ENCODE data around the gene JAZF1. TPM values are rescaled to one million over a fixed set of nuclear protein-coding genes. Genes with fewer than 3 reads are reported as not detected.
"Not testable (repeated sequence)": the region's sequence is repeated elsewhere in the genome, so short reads cannot be mapped to it uniquely, and the experiment has no call there.

Gene JAZF1
- polyA plus RNA-seq, 3 donors = 2.6 to 25.1 (median 8.3) TPM

GRCh38 chr7:27925573-27926201, 254.9 kb downstream of the JAZF1 start:
- H3K27ac ChIP-seq (ENCODE audit: low read depth, low read length) = no peak overlapping the region
- WGBS, 3 donors = 90 to 94% (median 93%) methylated on average over 6 of the region's 6 CpGs

- WGBS, 3 donors = 71 to 74% (median 72%) methylated on average over 4 of the region's 4 CpGs
- no peak overlapping the region for H3K27ac ChIP-seq (ENCODE audit: low read depth, low read length)
Measured at GRCh38 chr7:27923642-27923980, 257.0 kb downstream of the JAZF1 start.

GRCh38 chr7:27922907-27923641, 257.5 kb downstream of the JAZF1 start:
- H3K27ac ChIP-seq (ENCODE audit: low read depth, low read length) = no peak overlapping the region
- WGBS, 3 donors = 61 to 77% (median 68%) methylated on average over 14 of the region's 14 CpGs

- 95 to 97% (median 96%) methylated on average over 8 of the region's 8 CpGs for WGBS, 3 donors
- H3K27ac ChIP-seq (ENCODE audit: low read depth, low read length) = not testable (repeated sequence)
Measured at GRCh38 chr7:27922389-27922788, 258.2 kb downstream of the JAZF1 start.

- no peak overlapping the region for H3K27ac ChIP-seq (ENCODE audit: low read depth, low read length)
- 44 to 56% (median 54%) methylated on average over 7 of the region's 7 CpGs for WGBS, 3 donors
Measured at GRCh38 chr7:27921081-27921836, 259.3 kb downstream of the JAZF1 start.

- no peak overlapping the region for H3K27ac ChIP-seq (ENCODE audit: low read depth, low read length)
- WGBS, 3 donors = 64 to 84% (median 83%) methylated on average over 8 of the region's 8 CpGs
Measured at GRCh38 chr7:27920281-27920946, 260.2 kb downstream of the JAZF1 start.

GRCh38 chr7:27918503-27918902, 262.1 kb downstream of the JAZF1 start:
- WGBS, 3 donors = 83 to 97% (median 97%) methylated on average over 1 of the region's 1 CpG
- no peak overlapping the region for H3K27ac ChIP-seq (ENCODE audit: low read depth, low read length)

- no peak overlapping the region for H3K27ac ChIP-seq (ENCODE audit: low read depth, low read length)
- 77 to 78% (median 77%) methylated on average over 5 of the region's 5 CpGs for WGBS, 3 donors
Measured at GRCh38 chr7:27917774-27918314, 262.8 kb downstream of the JAZF1 start.

- H3K27ac ChIP-seq (ENCODE audit: low read depth, low read length) = no peak overlapping the region
- WGBS, 3 donors = 97 to 98% (median 98%) methylated on average over 2 of the region's 2 CpGs
Measured at GRCh38 chr7:27917119-27917518, 263.5 kb downstream of the JAZF1 start.

GRCh38 chr7:27916372-27916771, 264.2 kb downstream of the JAZF1 start:
- no peak overlapping the region for H3K27ac ChIP-seq (ENCODE audit: low read depth, low read length)
- WGBS, 3 donors = 97 to 100% (median 97%) methylated on average over 1 of the region's 1 CpG

- no peak overlapping the region for H3K27ac ChIP-seq (ENCODE audit: low read depth, low read length)
- WGBS, 3 donors = 92 to 97% (median 94%) methylated on average over 3 of the region's 3 CpGs
Measured at GRCh38 chr7:27914409-27914808, 266.2 kb downstream of the JAZF1 start.

- WGBS, 3 donors = 75 to 95% (median 89%) methylated on average over 7 of the region's 7 CpGs
- H3K27ac ChIP-seq (ENCODE audit: low read depth, low read length) = no peak overlapping the region
Measured at GRCh38 chr7:27912751-27913150, 267.8 kb downstream of the JAZF1 start.

GRCh38 chr7:27911920-27912319, 268.7 kb downstream of the JAZF1 start:
- no peak overlapping the region for H3K27ac ChIP-seq (ENCODE audit: low read depth, low read length)
- 89 to 94% (median 94%) methylated on average over 3 of the region's 3 CpGs for WGBS, 3 donors

GRCh38 chr7:27910326-27910725, 270.3 kb downstream of the JAZF1 start:
- WGBS, 3 donors = 89 to 95% (median 92%) methylated on average over 3 of the region's 3 CpGs
- H3K27ac ChIP-seq (ENCODE audit: low read depth, low read length) = no peak overlapping the region

- WGBS, 3 donors = 91 to 97% (median 97%) methylated on average over 4 of the region's 4 CpGs
- no peak overlapping the region for H3K27ac ChIP-seq (ENCODE audit: low read depth, low read length)
Measured at GRCh38 chr7:27908534-27909165, 271.9 kb downstream of the JAZF1 start.

GRCh38 chr7:27906385-27907091, 274.1 kb downstream of the JAZF1 start:
- H3K27ac ChIP-seq (ENCODE audit: low read depth, low read length) = no peak overlapping the region
- 89 to 90% (median 90%) methylated on average over 4 of the region's 4 CpGs for WGBS, 3 donors

- H3K27ac ChIP-seq (ENCODE audit: low read depth, low read length) = no peak overlapping the region
- 77 to 84% (median 80%) methylated on average over 4 of the region's 4 CpGs for WGBS, 3 donors
Measured at GRCh38 chr7:27905951-27906350, 274.6 kb downstream of the JAZF1 start.
